Measurements from ENCODE around the gene ATXN3. TPM values are rescaled to one million over a fixed set of nuclear protein-coding genes. Genes with fewer than 3 reads are reported as not detected.
"Not testable (repeated sequence)": the region's sequence is repeated elsewhere in the genome, so short reads cannot be mapped to it uniquely, and the experiment has no call there.

ATXN3 gene
- total and polyA plus RNA-seq, 4 donors = 20.8 to 43.2 (median 30.1) TPM

DNA sequence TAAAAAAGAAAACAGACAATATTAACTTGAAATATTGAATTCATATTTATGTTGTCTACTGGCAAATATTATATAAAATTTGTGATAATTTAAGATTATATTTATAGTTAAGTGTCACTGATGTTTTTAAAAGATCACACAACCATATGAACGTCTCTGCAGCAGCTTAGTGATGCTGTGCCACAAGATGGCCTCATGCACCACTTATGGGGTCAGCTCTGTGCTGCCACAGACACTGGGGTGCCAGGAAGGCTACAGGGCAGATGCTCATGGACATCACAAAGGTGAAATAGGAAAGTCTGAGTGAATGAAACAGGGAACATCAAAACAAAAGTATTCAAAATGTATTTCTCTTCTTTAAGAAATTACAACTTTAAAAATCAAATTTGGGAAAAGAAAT lies 13.1 kb downstream of the ATXN3 start:
- Histone ChIP-seq H3K4me1 (ENCODE audit: control insufficient read depth, insufficient read depth, low read length) (no peaks in the 10 kb centered on the region), H3K9me3 (ENCODE audit: control insufficient read depth, insufficient read depth, low read length) (no peaks in the 10 kb centered on the region), H3K4me3 (ENCODE audit: low read depth, low read length) (no peak overlapping the region), H3K27me3 (ENCODE audit: control insufficient read depth, insufficient read depth, low read length) (no peaks in the 10 kb centered on the region), H3K27ac (ENCODE audit: low read depth, low read length) (no peak overlapping the region), H3K36me3 (ENCODE audit: control insufficient read depth, insufficient read depth, low read length) (peaks cover 24% of the 10 kb centered on the region)
- DNase-seq (ENCODE audit: low read depth in 4 of 6, low spot score in 6 of 6) = peak in 2 of 6 donors; percentile 16 to 60
- no CpG with 5 or more reads among the region's 1 CpG for WGBS (ENCODE audit: insufficient coverage)

DNA sequence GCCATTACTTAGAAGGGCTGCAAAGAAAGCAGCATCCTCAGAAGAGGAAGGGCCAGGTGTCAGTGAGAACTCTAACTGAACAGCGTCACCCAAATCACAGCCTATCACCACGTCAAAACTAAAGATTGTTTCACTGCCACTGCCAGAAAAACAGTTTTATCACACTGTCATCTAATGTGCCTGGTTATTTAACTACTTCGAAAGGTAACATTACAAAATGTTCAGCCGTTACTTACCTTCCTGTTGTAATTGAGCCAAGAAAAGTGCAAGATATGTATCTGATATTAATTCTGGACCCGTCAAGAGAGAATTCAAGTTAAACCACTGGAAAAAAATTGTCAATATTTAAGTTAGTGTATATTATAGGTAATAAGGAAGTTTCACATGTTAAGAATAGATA lies 17.9 kb downstream of the ATXN3 start:
- 89% methylated on average over 2 of the region's 5 CpGs for WGBS (ENCODE audit: insufficient coverage)
- Histone ChIP-seq H3K27ac (ENCODE audit: low read depth, low read length) (no peak overlapping the region), H3K27me3 (ENCODE audit: control insufficient read depth, insufficient read depth, low read length) (no peaks in the 10 kb centered on the region), H3K4me1 (ENCODE audit: control insufficient read depth, insufficient read depth, low read length) (no peaks in the 10 kb centered on the region), H3K4me3 (ENCODE audit: low read depth, low read length) (no peak overlapping the region), H3K36me3 (ENCODE audit: control insufficient read depth, insufficient read depth, low read length) (peaks cover 26% of the 10 kb centered on the region), H3K9me3 (ENCODE audit: control insufficient read depth, insufficient read depth, low read length) (no peaks in the 10 kb centered on the region)
- DNase-seq (ENCODE audit: low read depth in 4 of 6, low spot score in 6 of 6) = no peak

DNA sequence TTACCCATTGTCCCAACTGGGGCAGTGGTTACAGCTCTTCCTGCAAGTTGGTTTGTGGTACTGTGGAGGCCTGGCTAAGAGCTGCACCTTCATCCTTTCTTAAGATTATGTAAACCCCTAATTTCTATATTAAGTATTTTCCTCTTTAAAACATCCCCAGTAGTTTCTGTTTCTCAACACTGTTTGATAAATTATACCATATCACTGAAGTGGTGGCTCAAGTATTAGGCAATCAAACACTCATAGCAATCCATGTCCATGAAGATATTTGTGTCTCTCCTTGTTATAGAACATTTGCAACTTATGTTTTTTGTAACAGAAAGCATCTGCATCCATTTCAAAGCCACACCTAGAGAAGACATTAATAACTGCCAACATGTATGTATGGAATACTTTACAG lies 31.8 kb downstream of the ATXN3 start:
- H3K36me3 ChIP-seq (ENCODE audit: control insufficient read depth, insufficient read depth, low read length) = peaks cover 42% of the 10 kb centered on the region
- no peaks in the 10 kb centered on the region for H3K9me3 ChIP-seq (ENCODE audit: control insufficient read depth, insufficient read depth, low read length)
- H3K27me3 ChIP-seq (ENCODE audit: control insufficient read depth, insufficient read depth, low read length) = no peaks in the 10 kb centered on the region
- no peaks in the 10 kb centered on the region for H3K4me1 ChIP-seq (ENCODE audit: control insufficient read depth, insufficient read depth, low read length)
- no peak overlapping the region for H3K27ac ChIP-seq (ENCODE audit: low read depth, low read length)
- H3K4me3 ChIP-seq (ENCODE audit: low read depth, low read length) = no peak overlapping the region
- no peak for DNase-seq (ENCODE audit: low read depth in 4 of 6, low spot score in 6 of 6)

DNA sequence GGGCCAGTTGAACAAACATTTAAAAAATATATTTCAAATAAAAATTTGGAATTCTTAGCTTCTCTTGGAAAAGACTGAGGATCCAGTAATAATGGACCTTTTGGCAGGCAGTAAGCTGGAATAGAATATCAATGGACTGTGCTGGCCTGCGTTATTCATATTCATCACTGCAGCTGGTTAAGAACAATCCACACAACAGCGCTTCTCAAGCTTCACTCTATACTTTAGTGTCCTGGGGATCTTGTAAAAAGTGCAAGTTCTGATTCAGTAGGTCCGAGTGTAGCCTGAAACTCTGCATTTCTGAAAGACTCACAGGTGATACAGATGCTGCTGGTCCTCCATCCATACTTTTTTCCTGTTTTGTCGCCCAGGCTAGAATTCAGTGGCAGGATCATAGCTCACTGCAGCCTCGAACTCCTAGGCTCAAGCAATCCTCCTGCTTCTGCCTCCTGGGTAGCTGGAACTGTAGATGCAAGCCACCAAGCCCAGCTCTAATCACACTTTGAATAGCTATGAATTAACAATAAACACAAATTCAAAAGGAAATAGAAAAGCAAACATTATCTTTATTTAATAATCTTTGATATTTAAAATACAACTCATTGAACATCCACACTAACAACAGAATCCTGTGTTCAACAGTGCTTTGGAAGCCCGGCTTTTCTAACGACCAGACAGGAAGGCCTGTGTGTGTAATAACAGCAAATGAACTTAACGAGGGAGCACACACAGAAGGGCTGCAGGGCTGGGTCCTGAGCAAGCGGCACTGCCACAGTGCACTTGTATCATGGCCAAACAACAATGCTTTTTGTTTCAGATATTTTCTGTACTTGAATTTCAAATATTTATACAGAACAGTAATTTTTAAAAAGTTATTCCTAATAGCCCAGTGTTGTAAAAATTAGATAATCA lies 48.1 kb downstream of the ATXN3 start:
- H3K9me3 ChIP-seq (ENCODE audit: control insufficient read depth, insufficient read depth, low read length) = no peaks in the 10 kb centered on the region
- no peaks in the 10 kb centered on the region for H3K27me3 ChIP-seq (ENCODE audit: control insufficient read depth, insufficient read depth, low read length)
- no peak overlapping the region for H3K27ac ChIP-seq (ENCODE audit: low read depth, low read length)
- WGBS (ENCODE audit: insufficient coverage) = 89% methylated on average over 3 of the region's 9 CpGs
- no peaks in the 10 kb centered on the region for H3K4me1 ChIP-seq (ENCODE audit: control insufficient read depth, insufficient read depth, low read length)
- H3K4me3 ChIP-seq (ENCODE audit: low read depth, low read length) = no peak overlapping the region
- peak in 1 of 6 donors; percentile 20 for DNase-seq (ENCODE audit: low read depth in 4 of 6, low spot score in 6 of 6)
- H3K36me3 ChIP-seq (ENCODE audit: control insufficient read depth, insufficient read depth, low read length) = peaks cover 5% of the 10 kb centered on the region

DNA sequence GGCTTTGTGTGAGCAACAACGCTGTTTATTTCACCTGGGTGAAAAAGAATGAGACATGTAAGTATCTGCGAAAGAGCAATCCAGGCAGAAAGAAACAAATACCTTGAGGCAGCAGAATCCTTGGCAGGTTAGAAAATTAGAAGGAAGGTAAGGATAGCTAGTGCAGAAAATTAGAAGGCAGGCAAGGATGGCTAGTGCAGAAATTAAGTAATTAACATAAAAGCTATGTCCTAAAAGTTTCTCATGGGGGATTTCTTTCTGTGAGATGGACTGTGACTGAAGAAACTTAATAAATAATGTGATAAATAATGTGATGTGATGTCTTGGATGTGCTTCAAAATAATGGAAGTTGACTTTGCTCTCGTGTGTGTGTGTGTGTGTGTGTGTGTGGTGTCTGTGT lies 56.6 kb downstream of the ATXN3 start:
- no peak for DNase-seq (ENCODE audit: low read depth in 4 of 6, low spot score in 6 of 6)
- WGBS (ENCODE audit: insufficient coverage) = 98% methylated on average over 3 of the region's 3 CpGs
- H3K9me3 ChIP-seq (ENCODE audit: control insufficient read depth, insufficient read depth, low read length) = peaks cover 2% of the 10 kb centered on the region
- no peaks in the 10 kb centered on the region for H3K36me3 ChIP-seq (ENCODE audit: control insufficient read depth, insufficient read depth, low read length)
- H3K27ac ChIP-seq (ENCODE audit: low read depth, low read length) = no peak overlapping the region
- H3K27me3 ChIP-seq (ENCODE audit: control insufficient read depth, insufficient read depth, low read length) = no peaks in the 10 kb centered on the region
- no peaks in the 10 kb centered on the region for H3K4me1 ChIP-seq (ENCODE audit: control insufficient read depth, insufficient read depth, low read length)
- no peak overlapping the region for H3K4me3 ChIP-seq (ENCODE audit: low read depth, low read length)

DNA sequence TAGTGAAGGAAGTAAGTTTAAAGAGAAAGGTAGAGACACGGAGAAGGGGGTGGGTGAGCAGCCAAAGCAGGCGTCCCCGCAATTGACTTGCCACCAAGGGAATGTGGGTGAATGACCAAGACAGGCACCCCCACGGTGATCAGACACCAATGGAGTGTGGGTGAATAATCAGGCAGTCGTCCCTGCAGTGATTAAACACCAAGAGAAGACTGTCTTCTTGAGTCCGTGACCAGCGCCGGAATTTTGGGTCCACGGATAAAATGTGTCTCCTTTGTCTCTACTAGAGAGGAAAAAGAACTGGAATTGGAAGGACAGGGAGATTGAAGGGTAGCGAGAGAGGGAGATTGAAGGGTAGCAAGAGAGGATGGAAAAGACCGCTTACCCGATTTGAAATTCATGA lies 57.2 kb downstream of the ATXN3 start:
- H3K27ac ChIP-seq (ENCODE audit: low read depth, low read length); H3K4me3 ChIP-seq (ENCODE audit: low read depth, low read length); H3K27me3 ChIP-seq (ENCODE audit: control insufficient read depth, insufficient read depth, low read length); H3K4me1 ChIP-seq (ENCODE audit: control insufficient read depth, insufficient read depth, low read length); H3K36me3 ChIP-seq (ENCODE audit: control insufficient read depth, insufficient read depth, low read length); DNase-seq (ENCODE audit: low read depth in 4 of 6, low spot score in 6 of 6); H3K9me3 ChIP-seq (ENCODE audit: control insufficient read depth, insufficient read depth, low read length): not testable (repeated sequence)
- over 99% methylated on average over 12 of the region's 12 CpGs for WGBS (ENCODE audit: insufficient coverage)

DNA sequence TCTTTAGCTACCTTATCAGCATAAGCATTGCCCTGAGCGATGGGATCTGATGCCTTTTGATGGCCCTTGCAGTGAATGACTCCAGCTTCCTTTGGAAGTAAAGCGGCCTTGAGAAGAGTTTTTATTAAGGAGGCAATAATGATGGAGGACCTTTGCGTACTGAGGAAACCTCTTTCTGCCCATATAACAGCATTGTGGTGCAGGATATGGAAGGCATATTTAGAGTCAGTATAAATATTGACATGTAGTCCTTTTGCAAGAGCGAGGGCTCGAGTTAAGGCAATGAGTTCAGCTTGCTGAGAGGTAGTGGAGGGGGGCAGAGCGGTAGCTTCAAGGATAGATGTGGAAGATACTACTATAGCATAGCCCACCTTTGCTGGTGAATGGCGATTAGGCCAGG lies 60.5 kb downstream of the ATXN3 start:
- H3K36me3 ChIP-seq (ENCODE audit: control insufficient read depth, insufficient read depth, low read length); H3K27ac ChIP-seq (ENCODE audit: low read depth, low read length); H3K4me1 ChIP-seq (ENCODE audit: control insufficient read depth, insufficient read depth, low read length); H3K4me3 ChIP-seq (ENCODE audit: low read depth, low read length); DNase-seq (ENCODE audit: low read depth in 4 of 6, low spot score in 6 of 6); H3K9me3 ChIP-seq (ENCODE audit: control insufficient read depth, insufficient read depth, low read length); H3K27me3 ChIP-seq (ENCODE audit: control insufficient read depth, insufficient read depth, low read length): not testable (repeated sequence)
- 100% methylated on average over 3 of the region's 7 CpGs for WGBS (ENCODE audit: insufficient coverage)

DNA sequence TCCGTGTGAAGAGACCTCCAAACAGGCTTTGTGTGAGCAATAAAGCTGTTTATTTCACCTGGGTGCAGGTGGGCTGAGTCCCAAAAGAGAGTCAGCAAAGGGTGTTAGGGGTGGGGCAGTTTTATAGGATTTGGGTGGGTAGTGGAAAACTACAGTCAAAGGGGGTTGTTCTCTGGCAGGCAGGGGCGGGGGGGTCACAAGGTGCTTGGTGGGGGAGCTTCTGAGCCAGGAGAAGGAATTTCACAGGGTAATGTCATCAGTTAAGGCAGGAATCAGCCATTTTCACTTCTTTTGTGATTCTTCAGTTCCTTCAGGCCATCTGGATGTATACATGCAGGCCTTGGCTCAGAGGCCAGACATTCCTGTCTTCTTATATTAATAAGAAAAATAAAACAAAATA lies 64.6 kb downstream of the ATXN3 start:
- not testable (repeated sequence) for H3K36me3 ChIP-seq (ENCODE audit: control insufficient read depth, insufficient read depth, low read length); H3K9me3 ChIP-seq (ENCODE audit: control insufficient read depth, insufficient read depth, low read length); DNase-seq (ENCODE audit: low read depth in 4 of 6, low spot score in 6 of 6); H3K4me3 ChIP-seq (ENCODE audit: low read depth, low read length); H3K27me3 ChIP-seq (ENCODE audit: control insufficient read depth, insufficient read depth, low read length); H3K27ac ChIP-seq (ENCODE audit: low read depth, low read length)
- peaks cover 10% of the 10 kb centered on the region for H3K4me1 ChIP-seq (ENCODE audit: control insufficient read depth, insufficient read depth, low read length)
- 71% methylated on average over 2 of the region's 2 CpGs for WGBS (ENCODE audit: insufficient coverage)

DNA sequence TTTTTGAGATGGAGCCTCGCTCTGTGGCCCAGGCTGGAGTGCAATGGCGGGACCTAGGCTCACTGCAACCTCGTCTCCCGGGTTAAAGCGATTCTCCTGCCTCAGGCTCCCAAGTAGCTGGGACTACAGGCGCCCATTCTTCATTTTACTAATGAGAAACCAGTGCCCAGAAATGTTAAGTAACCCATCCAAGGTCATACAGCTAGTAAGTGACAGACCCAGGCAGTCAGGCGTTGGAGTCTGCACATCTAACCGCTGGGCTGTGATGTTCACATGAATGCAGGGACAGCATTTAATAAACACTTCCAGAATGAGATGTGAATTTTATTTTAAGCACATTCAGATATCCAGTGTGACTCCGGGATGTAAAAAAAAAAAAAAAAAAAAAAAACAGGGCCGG lies 65.2 kb downstream of the ATXN3 start:
- WGBS (ENCODE audit: insufficient coverage) = 96% methylated on average over 5 of the region's 10 CpGs
- H3K4me3 ChIP-seq (ENCODE audit: low read depth, low read length) = peak overlapping the region; percentile 73
- peak in 1 of 6 donors; percentile 5 for DNase-seq (ENCODE audit: low read depth in 4 of 6, low spot score in 6 of 6)

DNA sequence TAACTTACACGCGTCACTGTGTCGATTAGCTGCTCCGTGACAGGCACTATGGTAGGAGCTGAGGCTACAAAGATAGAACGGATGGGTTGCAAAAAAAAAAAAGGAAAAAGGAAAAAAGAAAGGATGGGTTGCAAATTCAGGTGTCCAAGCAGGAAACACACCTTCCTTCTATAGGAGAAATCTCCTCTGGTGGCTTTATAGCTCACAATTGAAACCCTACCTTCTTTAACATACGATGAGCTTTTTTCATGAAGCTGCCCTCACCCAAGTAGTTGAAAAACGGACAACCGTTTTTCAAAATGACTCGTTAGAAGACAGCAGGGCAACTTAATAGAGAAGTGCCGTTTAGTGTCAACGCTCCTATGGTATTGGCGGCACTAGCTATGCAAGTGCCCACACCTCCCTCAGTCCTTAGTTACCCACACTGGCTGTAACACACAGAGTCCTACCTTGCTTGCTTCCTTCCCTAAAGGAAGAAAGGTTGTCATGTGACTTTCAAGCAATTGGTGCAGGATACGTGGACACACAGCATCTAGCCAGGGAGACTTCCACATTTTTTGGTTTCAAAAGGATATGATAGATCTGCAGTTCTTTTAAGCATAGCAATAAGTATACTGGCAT lies 65.8 kb downstream of the ATXN3 start:
- DNase-seq (ENCODE audit: low read depth in 4 of 6, low spot score in 6 of 6) = peak; percentile 15 to 93 (median 54)
- peak overlapping the region; percentile 73 for H3K4me3 ChIP-seq (ENCODE audit: low read depth, low read length)

More for the DNA sequence above, 65.2 kb downstream of the ATXN3 start:
- H3K4me1 ChIP-seq (ENCODE audit: control insufficient read depth, insufficient read depth, low read length) = peaks cover 10% of the 10 kb centered on the region
- H3K36me3 ChIP-seq (ENCODE audit: control insufficient read depth, insufficient read depth, low read length) = peaks cover 4% of the 10 kb centered on the region
- no peaks in the 10 kb centered on the region for H3K27me3 ChIP-seq (ENCODE audit: control insufficient read depth, insufficient read depth, low read length)
- no peaks in the 10 kb centered on the region for H3K9me3 ChIP-seq (ENCODE audit: control insufficient read depth, insufficient read depth, low read length)
- H3K27ac ChIP-seq (ENCODE audit: low read depth, low read length) = no peak overlapping the region

More for the DNA sequence above, 65.8 kb downstream of the ATXN3 start:
- Histone ChIP-seq H3K4me1 (ENCODE audit: control insufficient read depth, insufficient read depth, low read length) (peaks cover 10% of the 10 kb centered on the region), H3K27ac (ENCODE audit: low read depth, low read length) (peak overlapping the region; percentile 99), H3K27me3 (ENCODE audit: control insufficient read depth, insufficient read depth, low read length) (no peaks in the 10 kb centered on the region), H3K36me3 (ENCODE audit: control insufficient read depth, insufficient read depth, low read length) (peaks cover 4% of the 10 kb centered on the region), H3K9me3 (ENCODE audit: control insufficient read depth, insufficient read depth, low read length) (no peaks in the 10 kb centered on the region)
- 4% methylated on average over 11 of the region's 13 CpGs for WGBS (ENCODE audit: insufficient coverage)
